Coronary artery (tissue), 2 donors: ENCODE results near the gene BAZ1A.

Source experiments
- DNase-seq: peaks from one replicate; pipeline ENCODE4 v3.0.0-alpha.2; 2017; ENCODE audit warnings: low spot score
- H3K27ac ChIP-seq, 2 donors: fragments of 200-600 bp; sonication (generic); one replicate each; pipeline ENCODE4 v1.5.1; 2016 to 2019
- H3K4me3 ChIP-seq: fragments of 200-600 bp; sonication (generic); 2 replicates; pipeline ENCODE4 v1.5.1; 2016; ENCODE audit warnings: mild to moderate bottlenecking, moderate library complexity
- CTCF ChIP-seq: fragments of 200-600 bp; sonication (generic); IDR thresholded peaks from one replicate; pipeline ENCODE4 v1.5.1; 2019; ENCODE audit warnings: antibody characterized with exemption

The BAZ1A gene

DNA sequence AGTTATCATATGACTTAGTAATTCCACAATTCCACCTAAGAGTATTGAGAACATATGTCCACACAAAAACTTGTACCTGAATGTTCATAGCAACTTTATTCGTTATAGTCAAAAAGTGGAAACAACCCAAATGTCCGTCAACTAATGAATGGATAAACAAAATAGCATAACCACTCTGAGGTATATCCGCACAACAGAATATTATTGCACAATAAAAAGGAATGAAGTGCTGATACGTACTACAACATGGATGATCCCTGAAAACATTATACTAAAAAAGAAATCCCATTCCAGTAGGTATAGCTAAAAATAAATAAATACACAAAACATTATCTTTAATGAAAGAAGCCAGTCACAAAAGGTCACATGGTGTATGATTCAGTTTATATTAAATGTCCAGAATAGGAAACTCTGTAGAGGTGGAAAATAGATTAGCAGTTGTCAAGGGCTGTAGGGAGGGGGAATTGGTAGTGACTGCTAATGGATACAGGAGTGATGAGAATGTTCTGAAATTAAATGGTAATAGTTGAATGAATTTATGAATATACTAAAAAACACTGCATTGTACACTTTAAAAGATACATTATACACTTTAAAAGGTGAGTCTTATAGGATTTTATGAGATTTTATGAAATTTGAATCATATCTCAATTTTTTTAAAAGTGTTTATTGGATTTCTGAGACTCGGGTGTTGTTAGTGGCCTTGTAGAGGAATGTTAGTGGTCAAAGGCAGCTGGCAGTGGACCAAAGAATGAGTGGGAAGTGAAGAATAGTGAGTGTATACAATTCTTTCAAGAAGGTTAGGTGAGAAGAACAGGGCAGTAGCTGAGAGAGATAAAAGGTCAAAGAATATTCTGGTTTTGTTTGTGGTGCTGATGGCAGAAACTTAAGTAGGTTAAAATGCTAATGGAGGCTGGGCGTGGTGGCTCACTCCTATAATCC lies 36.3 kb upstream of the BAZ1A start:
- TF ChIP-seq CTCF, result no peak
- no peak overlapping the region for H3K27ac ChIP-seq
- no peak overlapping the region for H3K4me3 ChIP-seq
- no peak for DNase-seq

DNA sequence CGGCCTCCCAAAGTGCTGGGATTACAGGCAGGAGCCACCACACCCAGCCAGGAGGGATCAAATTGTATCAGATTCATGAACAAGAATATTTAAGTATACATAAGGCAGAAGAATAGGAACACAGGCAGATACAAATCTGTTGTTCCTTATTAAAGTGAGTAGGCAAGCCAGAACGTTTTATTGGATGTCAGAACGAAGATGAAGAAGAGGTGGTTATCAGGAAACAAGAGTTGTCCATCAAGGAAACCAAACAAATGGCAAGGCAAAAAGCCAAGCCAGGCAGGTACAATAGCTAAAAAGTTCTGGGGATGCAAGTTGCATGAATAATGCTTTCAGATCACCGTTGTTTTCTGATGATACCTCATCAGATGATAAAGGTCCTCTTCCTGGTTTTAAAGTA lies 31.1 kb upstream of the BAZ1A start:
- Histone ChIP-seq H3K27ac (no peak overlapping the region), H3K4me3 (no peak overlapping the region)
- no peak for TF ChIP-seq CTCF
- DNase-seq, result no peak

GRCh38 chr14:34895277-34895676 lies 20.1 kb upstream of the BAZ1A start:
- H3K27ac ChIP-seq, result no peak overlapping the region
- no peak overlapping the region for H3K4me3 ChIP-seq
- DNase-seq, result no peak
- no peak for TF ChIP-seq CTCF

GRCh38 chr14:34890937-34891336 lies 15.8 kb upstream of the BAZ1A start:
- DNase-seq, result no peak
- no peak overlapping the region for H3K4me3 ChIP-seq
- no peak overlapping the region for H3K27ac ChIP-seq
- no peak for TF ChIP-seq CTCF

- no peak for DNase-seq
- H3K4me3 ChIP-seq, result no peak overlapping the region
- no peak for TF ChIP-seq CTCF
- H3K27ac ChIP-seq, result no peak overlapping the region
These were observed 13.0 kb upstream of the BAZ1A start for GRCh38 chr14:34888186-34888585.

DNA sequence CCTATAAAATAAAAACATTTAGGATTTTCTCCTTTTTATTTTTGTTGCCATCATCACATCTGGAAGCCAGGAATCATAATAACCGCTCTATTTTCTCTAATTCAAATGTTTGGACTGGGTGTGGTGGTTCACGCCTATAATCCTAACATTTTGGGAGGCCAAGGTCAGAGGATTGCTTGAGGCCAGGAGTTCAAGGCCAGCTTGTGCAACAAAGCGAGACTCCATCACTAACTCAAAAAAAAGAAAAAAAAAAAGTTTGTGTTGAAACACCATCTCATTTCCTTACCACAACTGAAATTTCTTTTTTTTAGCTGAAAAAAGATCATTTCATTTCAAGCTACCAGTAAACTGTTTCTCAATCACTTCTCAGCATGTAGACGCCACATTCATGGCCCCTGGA lies 8.8 kb upstream of the BAZ1A start:
- no peak overlapping the region for H3K4me3 ChIP-seq
- no peak overlapping the region for H3K27ac ChIP-seq
- no peak for TF ChIP-seq CTCF
- DNase-seq, result no peak
